Liver (tissue), 3 donors: ENCODE results near the gene ST8SIA6.

ENCODE experiments used
- ATF3 ChIP-seq: IDR thresholded peaks from 2 replicates; pipeline ENCODE4 v1.6.1; 2016; ENCODE audit warnings: antibody characterized with exemption
- CTCF ChIP-seq: fragments of 150-350 bp; IDR thresholded peaks from 2 replicates; pipeline ENCODE4 v1.5.1; 2017; ENCODE audit warnings: improper control_type of control experiment, low read depth, low read length; ENCODE audit not compliant: missing input control
- FOXA1 ChIP-seq: IDR thresholded peaks from 2 replicates; pipeline ENCODE4 v1.6.1; 2016; ENCODE audit warnings: antibody characterized with exemption
- GABPA ChIP-seq, 2 donors: IDR thresholded peaks in 1 of 2; conservative IDR thresholded peaks in 1 of 2; 2 replicates each; pipeline ENCODE4 v1.6.1; 2016; ENCODE audit warnings: antibody characterized with exemption in 2 of 2, mild to moderate bottlenecking in 1 of 2, moderate library complexity in 1 of 2
- JUND ChIP-seq, 2 donors: IDR thresholded peaks; 2 replicates each; pipeline ENCODE4 v1.6.1; 2016; ENCODE audit warnings: antibody characterized with exemption in 2 of 2
- MAX ChIP-seq: IDR thresholded peaks from 2 replicates; pipeline ENCODE4 v1.6.1; 2016; ENCODE audit warnings: antibody characterized with exemption
- RAD21 ChIP-seq, 2 donors: IDR thresholded peaks; 2 replicates each; pipeline ENCODE4 v1.6.1; 2016; ENCODE audit warnings: antibody characterized with exemption in 2 of 2, mild to moderate bottlenecking in 2 of 2
- RXRA ChIP-seq, 2 donors: IDR thresholded peaks; 2 replicates each; pipeline ENCODE4 v1.6.1; 2017 to 2018; ENCODE audit warnings: antibody characterized with exemption in 2 of 2, mild to moderate bottlenecking in 1 of 2
- YY1 ChIP-seq: IDR thresholded peaks from 2 replicates; pipeline ENCODE4 v1.6.1; 2016; ENCODE audit warnings: antibody characterized with exemption, mild to moderate bottlenecking
- donor health status: healthy.
- donor health status: healthy.

GRCh38 chr10:17354781-17355180 is 99.6 kb downstream of the ST8SIA6 start:
- TF ChIP-seq CTCF (no peak), MAX (no peak), YY1 (no peak), GABPA (IDR thresholded peaks at IDR 0.05 in 1 of 2, conservative IDR thresholded peaks at IDR 0.05 in 1 of 2) (no peak), RXRA (IDR thresholded peaks at IDR 0.05) (no peak), FOXA1 (no peak), ATF3 (no peak), RAD21 (IDR thresholded peaks at IDR 0.05) (no peak), JUND (IDR thresholded peaks at IDR 0.05) (no peak)
